PFSK-1 (cell line): ENCODE data around the gene SACS.

Experiments
- FOXP2 ChIP-seq: optimal IDR thresholded peaks from 2 replicates; pipeline ENCODE3; 2011; ENCODE audit warnings: borderline replicate concordance, control low read depth, inconsistent platforms; ENCODE audit not compliant: insufficient read depth; ENCODE audit errors: extremely low read length, extremely low read depth
- POLR2AphosphoS5 ChIP-seq: IDR thresholded peaks from 2 replicates; pipeline ENCODE4 v1.6.1; 2012; ENCODE audit warnings: low read depth, mild to moderate bottlenecking, control low read depth, low read length, moderate library complexity
- SIN3A ChIP-seq: IDR thresholded peaks from 2 replicates; pipeline ENCODE4 v1.6.1; 2012; ENCODE audit warnings: mild to moderate bottlenecking, low read length, moderate library complexity, borderline replicate concordance; ENCODE audit not compliant: insufficient read depth
- TAF1 ChIP-seq: IDR thresholded peaks from 2 replicates; pipeline ENCODE4 v1.6.1; 2012; ENCODE audit warnings: low read length, control low read depth, borderline replicate concordance; ENCODE audit not compliant: insufficient read depth
- TF ChIP-seq, protein P1 (sequence below), 2 experiments: IDR thresholded peaks; 2 replicates each; pipeline versions ENCODE4 v1.6.1 to v1.8.0; 2011 to 2012; ENCODE audit warnings: low read depth in 2 of 2, low read length in 2 of 2, control low read depth in 1 of 2, inconsistent platforms in 1 of 2, mild to moderate bottlenecking in 1 of 2, moderate library complexity in 1 of 2; ENCODE audit not compliant: insufficient read depth in 1 of 2

DNA sequence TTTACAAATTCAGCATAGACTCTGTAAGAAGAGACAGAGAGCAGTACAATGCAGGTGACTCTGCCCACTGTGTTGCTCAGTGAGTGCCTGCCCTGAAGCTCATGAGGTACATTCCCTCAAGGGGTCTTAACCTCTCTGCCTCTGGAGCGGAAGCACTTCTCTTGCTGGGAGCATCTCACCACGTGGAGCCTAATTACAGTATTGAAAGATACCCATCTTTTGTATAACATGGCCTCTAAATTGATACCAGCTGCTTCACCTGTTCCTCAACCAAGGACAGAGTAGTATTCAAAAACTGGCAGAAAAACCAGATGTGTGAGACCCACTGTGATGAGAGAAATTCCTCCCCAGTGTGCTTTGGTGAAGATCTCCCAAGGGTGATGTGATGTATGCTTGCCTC lies 77.1 kb downstream of the SACS start:
- TF ChIP-seq SIN3A, result no peak
- no peak for TF ChIP-seq TAF1
- no peak for TF ChIP-seq POLR2AphosphoS5
- TF ChIP-seq, protein P1, sequence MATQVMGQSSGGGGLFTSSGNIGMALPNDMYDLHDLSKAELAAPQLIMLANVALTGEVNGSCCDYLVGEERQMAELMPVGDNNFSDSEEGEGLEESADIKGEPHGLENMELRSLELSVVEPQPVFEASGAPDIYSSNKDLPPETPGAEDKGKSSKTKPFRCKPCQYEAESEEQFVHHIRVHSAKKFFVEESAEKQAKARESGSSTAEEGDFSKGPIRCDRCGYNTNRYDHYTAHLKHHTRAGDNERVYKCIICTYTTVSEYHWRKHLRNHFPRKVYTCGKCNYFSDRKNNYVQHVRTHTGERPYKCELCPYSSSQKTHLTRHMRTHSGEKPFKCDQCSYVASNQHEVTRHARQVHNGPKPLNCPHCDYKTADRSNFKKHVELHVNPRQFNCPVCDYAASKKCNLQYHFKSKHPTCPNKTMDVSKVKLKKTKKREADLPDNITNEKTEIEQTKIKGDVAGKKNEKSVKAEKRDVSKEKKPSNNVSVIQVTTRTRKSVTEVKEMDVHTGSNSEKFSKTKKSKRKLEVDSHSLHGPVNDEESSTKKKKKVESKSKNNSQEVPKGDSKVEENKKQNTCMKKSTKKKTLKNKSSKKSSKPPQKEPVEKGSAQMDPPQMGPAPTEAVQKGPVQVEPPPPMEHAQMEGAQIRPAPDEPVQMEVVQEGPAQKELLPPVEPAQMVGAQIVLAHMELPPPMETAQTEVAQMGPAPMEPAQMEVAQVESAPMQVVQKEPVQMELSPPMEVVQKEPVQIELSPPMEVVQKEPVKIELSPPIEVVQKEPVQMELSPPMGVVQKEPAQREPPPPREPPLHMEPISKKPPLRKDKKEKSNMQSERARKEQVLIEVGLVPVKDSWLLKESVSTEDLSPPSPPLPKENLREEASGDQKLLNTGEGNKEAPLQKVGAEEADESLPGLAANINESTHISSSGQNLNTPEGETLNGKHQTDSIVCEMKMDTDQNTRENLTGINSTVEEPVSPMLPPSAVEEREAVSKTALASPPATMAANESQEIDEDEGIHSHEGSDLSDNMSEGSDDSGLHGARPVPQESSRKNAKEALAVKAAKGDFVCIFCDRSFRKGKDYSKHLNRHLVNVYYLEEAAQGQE (IDR thresholded peaks at IDR 0.05; ENCODE audit: insufficient read depth in 1 of 2, low read depth in 2 of 2, low read length in 2 of 2), result no peak
- no peak for TF ChIP-seq FOXP2
